C4-2B (cell line): ENCODE data around the gene AQP9.

Source experiments
- CTCF ChIP-seq: fragments of 450-650 bp; conservative IDR thresholded peaks from 2 replicates; pipeline ENCODE4 v1.5.1; 2017; ENCODE audit warnings: mild to moderate bottlenecking
- ZFX ChIP-seq: fragments of 450-650 bp; IDR thresholded peaks from 2 replicates; pipeline ENCODE4 v1.6.1; 2017

- TF ChIP-seq CTCF, result no peak
- no peak for TF ChIP-seq ZFX
Observed at GRCh38 chr15:58096529-58097084, 41.6 kb upstream of the AQP9 start.
